ENCODE measurements around the gene XPO4.

The XPO4 gene

GRCh38 chr13:20772401-20773131, 130.0 kb downstream of the XPO4 start:
- no peak for TF ChIP-seq CTCF (IDR thresholded peaks at IDR 0.05)

GRCh38 chr13:20769834-20770233, 132.7 kb downstream of the XPO4 start:
- TF ChIP-seq CTCF (IDR thresholded peaks at IDR 0.05) = no peak

GRCh38 chr13:20769091-20769490, 133.5 kb downstream of the XPO4 start:
- no peak for TF ChIP-seq CTCF (IDR thresholded peaks at IDR 0.05)

GRCh38 chr13:20767309-20767943, 135.1 kb downstream of the XPO4 start:
- no peak for TF ChIP-seq CTCF (IDR thresholded peaks at IDR 0.05)

- TF ChIP-seq CTCF (IDR thresholded peaks at IDR 0.05) = no peak
These were observed 141.7 kb downstream of the XPO4 start for GRCh38 chr13:20760872-20761271.

GRCh38 chr13:20754009-20754408, 148.5 kb downstream of the XPO4 start:
- no peak for TF ChIP-seq CTCF (IDR thresholded peaks at IDR 0.05)

- TF ChIP-seq CTCF (IDR thresholded peaks at IDR 0.05) = no peak
These were observed 153.2 kb downstream of the XPO4 start for GRCh38 chr13:20749377-20749776.
